Tibial nerve (tissue), 4 donors: ENCODE results near the gene SUN2. TPM values are rescaled to one million over a fixed set of nuclear protein-coding genes. Genes with fewer than 3 reads are reported as not detected.
A peak's percentile ranks its signal among the peaks of the same experiment; 100 is the strongest.

Experiments used
- DNase-seq, 2 donors: peaks; one replicate each; pipeline ENCODE4 v3.0.0-alpha.2; 2019; ENCODE audit warnings: low spot score in 2 of 2
- H3K27ac ChIP-seq, 4 donors: fragments of 200-600 bp; sonication (generic) in 3 of 4; one replicate each; pipeline ENCODE4 v1.5.1; 2017 to 2019; ENCODE audit warnings: mild to moderate bottlenecking in 1 of 4
- H3K27me3 ChIP-seq, 2 donors: fragments of 200-600 bp; sonication (generic) in 1 of 2; one replicate each; pipeline versions ENCODE4 v1.5.1 to v1.6.0; 2017 to 2019
- H3K36me3 ChIP-seq, 3 donors: fragments of 200-600 bp; sonication (generic); one replicate each; pipeline ENCODE4 v1.5.1; 2018 to 2019
- H3K4me1 ChIP-seq, 4 donors: fragments of 200-600 bp; sonication (generic) in 3 of 4; one replicate each; pipeline ENCODE4 v1.5.1; 2017 to 2019
- H3K4me3 ChIP-seq, 4 donors: fragments of 200-600 bp; sonication (generic) in 3 of 4; one replicate each; pipeline ENCODE4 v1.5.1; 2017 to 2019; ENCODE audit warnings: mild to moderate bottlenecking in 1 of 4, moderate library complexity in 1 of 4
- H3K9me3 ChIP-seq, 4 donors: fragments of 200-600 bp; sonication (generic) in 3 of 4; one replicate each; pipeline ENCODE4 v1.5.1; 2017 to 2019
- EP300 ChIP-seq, 2 donors: sonication (generic); formaldehyde crosslinking; IDR thresholded peaks; one replicate each; pipeline ENCODE4 v1.6.1; 2017; ENCODE audit warnings: antibody characterized with exemption in 2 of 2, mild to moderate bottlenecking in 1 of 2
- POLR2A ChIP-seq, 2 donors: fragments of 450-650 bp; IDR thresholded peaks; one replicate each; pipeline ENCODE4 v1.6.1; 2017; ENCODE audit warnings: antibody characterized with exemption in 2 of 2, mild to moderate bottlenecking in 2 of 2, moderate library complexity in 2 of 2
- WGBS, 2 donors: methylation state at CpG; one replicate each; pipeline ENCODE4 v1.1.5; 2018; 5-methylcytosine and 5-hydroxymethylcytosine counted together
- total RNA-seq, 4 donors: library from RNA; depleted of rRNA; stranded (reverse); fragments of >200 nt; gene quantifications; one replicate each; pipeline ENCODE4 v1.1.0, GENCODE V29; 2016
- TF ChIP-seq, protein P1 (sequence below), 5 experiments: fragments of 200-600 bp in 3 of 5; fragments of 450-650 bp in 2 of 5; sonication (generic) in 3 of 5; IDR thresholded peaks; one replicate each; pipeline ENCODE4 v1.5.1; 2016 to 2019; ENCODE audit warnings: antibody characterized with exemption in 5 of 5, mild to moderate bottlenecking in 3 of 5, moderate library complexity in 2 of 5

Gene SUN2
- total RNA-seq, 4 donors from 2014 or later: 640 to 1,234 (median 846) TPM

DNA sequence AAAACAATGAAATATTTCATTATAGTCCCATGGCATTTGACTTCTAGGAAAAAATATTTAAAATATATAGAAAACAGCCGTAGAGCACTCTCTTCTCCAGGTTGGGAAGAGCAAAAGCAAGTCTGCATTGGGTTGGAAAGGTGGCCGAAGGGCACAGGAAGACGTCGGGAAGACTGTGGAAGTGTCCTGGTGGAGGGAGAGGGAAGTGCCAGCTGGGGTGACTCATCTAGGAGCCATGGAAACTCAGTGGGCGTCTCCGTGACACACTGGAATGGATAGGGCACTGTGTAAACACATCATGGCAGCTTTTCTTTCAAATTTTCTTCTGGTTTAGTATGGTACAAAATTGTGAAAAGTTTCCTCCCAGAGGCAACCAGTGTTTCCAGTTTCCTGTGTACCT lies 37.4 kb downstream of the SUN2 start:
- Histone ChIP-seq H3K27ac (peak overlapping the region in 3 of 4 donors; percentile 42 to 86 (median 74)), H3K36me3 (peaks cover 0 to 62% (median 34%) of the 10 kb centered on the region in 3 donors), H3K27me3 (no peaks in the 10 kb centered on the region), H3K4me3 (no peak overlapping the region), H3K4me1 (peaks cover 0 to 23% (median 3%) of the 10 kb centered on the region in 4 donors), H3K9me3 (no peaks in the 10 kb centered on the region)
- WGBS, 2 donors: 19 to 22% methylated on average over 6 of the region's 6 CpGs
- DNase-seq: no peak
- TF ChIP-seq, protein P1, sequence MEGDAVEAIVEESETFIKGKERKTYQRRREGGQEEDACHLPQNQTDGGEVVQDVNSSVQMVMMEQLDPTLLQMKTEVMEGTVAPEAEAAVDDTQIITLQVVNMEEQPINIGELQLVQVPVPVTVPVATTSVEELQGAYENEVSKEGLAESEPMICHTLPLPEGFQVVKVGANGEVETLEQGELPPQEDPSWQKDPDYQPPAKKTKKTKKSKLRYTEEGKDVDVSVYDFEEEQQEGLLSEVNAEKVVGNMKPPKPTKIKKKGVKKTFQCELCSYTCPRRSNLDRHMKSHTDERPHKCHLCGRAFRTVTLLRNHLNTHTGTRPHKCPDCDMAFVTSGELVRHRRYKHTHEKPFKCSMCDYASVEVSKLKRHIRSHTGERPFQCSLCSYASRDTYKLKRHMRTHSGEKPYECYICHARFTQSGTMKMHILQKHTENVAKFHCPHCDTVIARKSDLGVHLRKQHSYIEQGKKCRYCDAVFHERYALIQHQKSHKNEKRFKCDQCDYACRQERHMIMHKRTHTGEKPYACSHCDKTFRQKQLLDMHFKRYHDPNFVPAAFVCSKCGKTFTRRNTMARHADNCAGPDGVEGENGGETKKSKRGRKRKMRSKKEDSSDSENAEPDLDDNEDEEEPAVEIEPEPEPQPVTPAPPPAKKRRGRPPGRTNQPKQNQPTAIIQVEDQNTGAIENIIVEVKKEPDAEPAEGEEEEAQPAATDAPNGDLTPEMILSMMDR (IDR thresholded peaks at IDR 0.05): peak; percentile 45 to 62 (median 53)
- peak in 1 of 2 donors; percentile 26 for TF ChIP-seq EP300 (IDR thresholded peaks at IDR 0.05)
- TF ChIP-seq POLR2A (IDR thresholded peaks at IDR 0.05): no peak

DNA sequence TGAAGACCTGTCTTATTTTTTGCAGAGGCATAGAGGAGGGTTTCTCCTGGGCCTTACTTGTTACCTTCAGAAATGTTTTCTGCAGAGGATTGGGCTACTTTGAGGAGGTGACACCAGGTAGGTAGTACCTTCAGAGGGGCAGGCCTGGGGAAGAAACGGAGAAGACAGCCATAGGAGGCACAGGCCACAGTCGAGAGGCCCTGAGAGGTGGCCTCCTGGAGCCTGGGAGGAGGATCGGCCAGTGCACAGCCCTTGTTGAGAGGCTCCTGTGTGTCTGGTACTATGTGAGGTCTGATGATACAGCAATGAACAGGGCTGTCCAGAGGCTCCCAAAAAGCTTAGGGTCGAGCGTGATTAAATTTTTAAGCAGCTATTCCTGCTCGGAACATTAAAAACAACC lies 38.6 kb downstream of the SUN2 start:
- WGBS, 2 donors: 88 to 95% methylated on average over 6 of the region's 6 CpGs
- Histone ChIP-seq H3K36me3 (peaks cover 0 to 50% (median 23%) of the 10 kb centered on the region in 3 donors), H3K27ac (peak overlapping the region in 1 of 4 donors; percentile 74), H3K27me3 (no peaks in the 10 kb centered on the region), H3K4me3 (no peak overlapping the region), H3K4me1 (peaks cover 0 to 31% (median 6%) of the 10 kb centered on the region in 4 donors), H3K9me3 (no peaks in the 10 kb centered on the region)
- TF ChIP-seq, protein P1 (IDR thresholded peaks at IDR 0.05): no peak
- TF ChIP-seq POLR2A (IDR thresholded peaks at IDR 0.05) (no peak), EP300 (IDR thresholded peaks at IDR 0.05) (no peak)
- no peak for DNase-seq

DNA sequence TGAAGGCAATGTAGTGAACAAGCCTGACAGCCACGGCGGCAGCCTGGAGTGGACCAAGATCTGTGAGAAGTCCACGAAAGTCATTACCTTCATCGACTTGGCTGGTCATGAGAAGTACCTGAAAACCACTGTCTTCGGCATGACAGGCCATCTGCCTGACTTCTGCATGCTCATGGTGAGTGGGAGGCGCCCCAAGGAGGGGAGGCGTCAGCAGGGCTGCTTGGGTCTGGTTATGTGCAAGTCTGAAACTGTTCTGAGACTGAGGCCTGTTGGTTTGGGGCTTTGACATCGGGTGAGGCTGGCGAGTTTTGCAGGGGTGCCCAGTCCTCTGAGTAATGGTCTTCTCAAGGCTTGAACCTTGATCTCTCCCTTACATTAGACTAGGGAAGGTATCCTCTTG lies 39.0 kb downstream of the SUN2 start:
- H3K27me3 ChIP-seq: no peaks in the 10 kb centered on the region
- peaks cover 0 to 46% (median 22%) of the 10 kb centered on the region in 3 donors for H3K36me3 ChIP-seq
- 89 to 97% methylated on average over 9 of the region's 9 CpGs for WGBS, 2 donors
- H3K4me3 ChIP-seq: no peak overlapping the region
- peaks cover 0 to 31% (median 6%) of the 10 kb centered on the region in 4 donors for H3K4me1 ChIP-seq
- DNase-seq: no peak
- H3K9me3 ChIP-seq: no peaks in the 10 kb centered on the region
- TF ChIP-seq, protein P1 (IDR thresholded peaks at IDR 0.05): no peak
- TF ChIP-seq EP300 (IDR thresholded peaks at IDR 0.05): no peak
- TF ChIP-seq POLR2A (IDR thresholded peaks at IDR 0.05): no peak
- H3K27ac ChIP-seq: peak overlapping the region in 1 of 4 donors; percentile 74

DNA sequence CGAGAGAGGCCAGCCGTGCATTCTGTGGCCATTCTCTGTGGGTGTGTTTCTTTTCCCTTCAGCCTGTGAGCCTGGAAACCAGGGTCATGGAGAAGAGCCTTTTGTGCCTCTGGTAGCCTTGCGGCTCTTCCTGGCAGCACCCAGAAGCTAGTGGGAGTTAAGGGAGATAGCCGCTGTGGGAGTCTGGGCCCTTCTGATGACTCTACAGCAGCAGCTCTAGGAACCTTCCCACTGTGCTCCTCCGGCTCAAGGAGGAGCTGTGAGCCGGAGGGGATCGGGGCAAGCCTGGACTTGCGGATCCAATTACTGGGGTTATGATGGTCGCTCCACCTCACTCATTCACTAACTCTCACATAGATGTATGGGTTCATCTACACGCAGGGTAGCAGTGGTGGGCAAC lies 39.5 kb downstream of the SUN2 start:
- peaks cover 0 to 41% (median 19%) of the 10 kb centered on the region in 3 donors for H3K36me3 ChIP-seq

DNA sequence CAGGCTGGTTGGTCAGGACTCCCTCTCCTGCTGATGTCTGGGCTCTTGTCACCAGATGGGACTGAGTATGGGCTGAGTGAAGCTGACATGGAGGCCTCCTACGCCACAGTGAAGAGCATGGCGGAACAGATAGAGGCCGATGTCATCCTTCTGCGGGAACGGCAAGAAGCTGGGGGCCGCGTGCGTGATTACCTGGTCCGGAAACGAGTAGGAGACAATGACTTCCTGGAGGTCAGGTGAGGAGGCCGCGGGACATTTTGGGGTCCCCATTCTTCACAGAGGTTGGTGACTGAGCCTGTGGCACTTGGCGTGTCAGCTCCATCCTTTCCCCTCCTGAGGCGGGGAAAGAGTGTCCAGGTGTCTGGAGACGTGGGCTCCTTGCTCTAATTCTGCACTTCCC lies 39.9 kb downstream of the SUN2 start:
- H3K4me3 ChIP-seq: no peak overlapping the region
- no peak overlapping the region for H3K27ac ChIP-seq
- no peak for DNase-seq
- H3K4me1 ChIP-seq: peaks cover 0 to 31% (median 6%) of the 10 kb centered on the region in 4 donors
- peaks cover 0 to 36% (median 14%) of the 10 kb centered on the region in 3 donors for H3K36me3 ChIP-seq
- no peak for TF ChIP-seq POLR2A (IDR thresholded peaks at IDR 0.05)
- TF ChIP-seq EP300 (IDR thresholded peaks at IDR 0.05): no peak
- H3K9me3 ChIP-seq: no peaks in the 10 kb centered on the region
- 91 to 94% methylated on average over 15 of the region's 15 CpGs for WGBS, 2 donors
- no peaks in the 10 kb centered on the region for H3K27me3 ChIP-seq

More for the DNA sequence above, 39.5 kb downstream of the SUN2 start:
- DNase-seq: no peak
- H3K4me3 ChIP-seq: no peak overlapping the region
- no peaks in the 10 kb centered on the region for H3K27me3 ChIP-seq
- H3K9me3 ChIP-seq: no peaks in the 10 kb centered on the region
- 89 to 95% methylated on average over 9 to 10 of the region's 10 CpGs for WGBS, 2 donors
- no peak for TF ChIP-seq EP300 (IDR thresholded peaks at IDR 0.05)
- TF ChIP-seq, protein P1 (IDR thresholded peaks at IDR 0.05): no peak
- TF ChIP-seq POLR2A (IDR thresholded peaks at IDR 0.05): no peak
- no peak overlapping the region for H3K27ac ChIP-seq
- H3K4me1 ChIP-seq: peaks cover 0 to 31% (median 6%) of the 10 kb centered on the region in 4 donors
